ENCODE results near the gene CCDC157. TPM values are rescaled to one million over a fixed set of nuclear protein-coding genes. Genes with fewer than 3 reads are reported as not detected.
A peak's percentile ranks its signal among the peaks of the same experiment; 100 is the strongest.

Gene CCDC157
- total and polyA plus RNA-seq, 2 of the 4 experiments (the other 2 are of a cell fraction), result 0.90 to 2.2 TPM

- TF ChIP-seq USF2 (IDR thresholded peaks at IDR 0.05; ENCODE audit: low read depth, low read length) (no peak), FOS (IDR thresholded peaks at IDR 0.05; ENCODE audit: low read depth, low read length) (no peak), CEBPB (IDR thresholded peaks at IDR 0.05; ENCODE audit: low read depth, low read length) (no peak), RAD21 (IDR thresholded peaks at IDR 0.05; ENCODE audit: low read length) (no peak), CHD1 (IDR thresholded peaks at IDR 0.05; ENCODE audit: low read depth, low read length) (no peak), SMC3 (IDR thresholded peaks at IDR 0.05; ENCODE audit: low read depth, low read length) (no peak), BHLHE40 (IDR thresholded peaks at IDR 0.05; ENCODE audit: low read depth, low read length) (no peak), MXI1 (IDR thresholded peaks at IDR 0.05; ENCODE audit: borderline replicate concordance, low read depth, low read length) (no peak)
- peak overlapping the region; percentile 90 for H2AK9ac ChIP-seq (replicated peaks; ENCODE audit: low read depth, low read length, poor library complexity)
- peak overlapping the region; percentile 81 for H2AFZ ChIP-seq (replicated peaks; ENCODE audit: low read length, poor library complexity)
- peak overlapping the region; percentile 92 for H2BK5ac ChIP-seq (ENCODE audit: low read depth, low read length, poor library complexity, severe bottlenecking)
- intact Hi-C loops (cut with micrococcal nuclease), result loop anchor here (2.0 kb wide), 1 partner anchor 37 kb away; the partner anchor contains the start of gene CASTOR1
- peak overlapping the region; percentile 47; the same call in 1 of the 2 replicates for H3K56ac ChIP-seq (ENCODE audit: extremely low read depth, insufficient read depth, low read length)
- peaks cover 31% of the 10 kb centered on the region for H3K9me1 ChIP-seq (ENCODE audit: insufficient read depth, low read length)
- POLR2A ChIA-PET (ENCODE audit: unreplicated experiment), result no interaction called here
- CTCF ChIA-PET, result interaction anchor here (2.6 kb wide), 1 partner anchor 37 kb away, joined by 9 read pairs; the partner anchor contains the start of gene CASTOR1
- no peak for DNase-seq
- peak overlapping the region; percentile 69 for H3K14ac ChIP-seq (replicated peaks; ENCODE audit: low read depth, low read length)
- peaks cover 43% of the 10 kb centered on the region for H4K20me1 ChIP-seq (ENCODE audit: insufficient read depth, low read length)
- no peak for ATAC-seq (ENCODE audit: low read depth)
- peaks cover 8% of the 10 kb centered on the region for H3K36me3 ChIP-seq (ENCODE audit: control insufficient read depth, insufficient read depth, low read length)
- H3K4ac ChIP-seq (ENCODE audit: low read depth, low read length), result peak overlapping the region; percentile 64
- H3K79me1 ChIP-seq (ENCODE audit: low read depth in 1 of 2, low read length in 2 of 2), result peaks cover 24 to 56% of the 10 kb centered on the region in 2 experiments
- H2BK20ac ChIP-seq (ENCODE audit: low read depth, low read length), result no peak overlapping the region
- no TSS peak for BruUV-seq (replicated peaks)
- peak overlapping the region; percentile 97 for H3K4me2 ChIP-seq (ENCODE audit: low read depth, low read length)
- H3K23ac ChIP-seq (ENCODE audit: low read depth, low read length), result peak overlapping the region; percentile 60; the same call in 1 of the 2 replicates
- H3K27ac ChIP-seq (ENCODE audit: insufficient read depth, low read length), result peak overlapping the region; percentile 91
- H3K4me3 ChIP-seq (ENCODE audit: insufficient read depth, low read depth, low read length), result peak overlapping the region; percentile 97
- H4K8ac ChIP-seq (ENCODE audit: low read depth in 2 of 2, low read length in 2 of 2), result peak overlapping the region; percentile 5 to 71; a peak in 3 of 4 replicates
- H2BK120ac ChIP-seq (ENCODE audit: low read depth, low read length), result no peak overlapping the region
- H4K91ac ChIP-seq (ENCODE audit: insufficient read depth, low read depth, low read length), result peak overlapping the region; percentile 30
- in situ Hi-C loops (cut with MboI; ENCODE audit: low sequenced_read_pairs), result no loop called here
- H4K5ac ChIP-seq (ENCODE audit: low read depth, low read length), result peak overlapping the region; percentile 7; the same call in 1 of the 2 replicates
- dilution Hi-C loops (cut with HindIII; ENCODE audit: low sequenced_read_pairs, unreplicated experiment), result no loop called here
- no peak overlapping the region; the same call in 2 of the 3 replicates for H2BK15ac ChIP-seq (ENCODE audit: low read depth, low read length)
- no peaks in the 10 kb centered on the region for H3K27me3 ChIP-seq (ENCODE audit: control insufficient read depth, insufficient read depth, low read length)
- peak overlapping the region; percentile 90 for H2AK5ac ChIP-seq (ENCODE audit: low read depth, low read length)
- H3K9ac ChIP-seq (ENCODE audit: low read depth, low read length), result peak overlapping the region; percentile 90
- H3K18ac ChIP-seq (ENCODE audit: low read depth, low read length), result peak overlapping the region; percentile 18
- WGBS, 2 experiments (ENCODE audit: extremely low coverage in 2 of 2, insufficient read length in 1 of 2), result 48% methylated on average over 2 of the region's 14 CpGs; no CpG with 5 or more reads in 1 of the 2 experiments
- H3K4me1 ChIP-seq (ENCODE audit: control insufficient read depth, insufficient read depth, low read length), result peaks cover 26% of the 10 kb centered on the region
- no peaks in the 10 kb centered on the region for H3K9me3 ChIP-seq (ENCODE audit: control insufficient read depth, insufficient read depth, low read length)
These were observed 31.0 kb upstream of the CCDC157 start for GRCh38 chr22:30325724-30326254.

Measured in IMR-90 (cell line).